Measurements from ENCODE around the gene MACROD1.

The MACROD1 gene

GRCh38 chr11:64008914-64009633 is 156.8 kb downstream of the MACROD1 start:
- no peak for DNase-seq

DNA sequence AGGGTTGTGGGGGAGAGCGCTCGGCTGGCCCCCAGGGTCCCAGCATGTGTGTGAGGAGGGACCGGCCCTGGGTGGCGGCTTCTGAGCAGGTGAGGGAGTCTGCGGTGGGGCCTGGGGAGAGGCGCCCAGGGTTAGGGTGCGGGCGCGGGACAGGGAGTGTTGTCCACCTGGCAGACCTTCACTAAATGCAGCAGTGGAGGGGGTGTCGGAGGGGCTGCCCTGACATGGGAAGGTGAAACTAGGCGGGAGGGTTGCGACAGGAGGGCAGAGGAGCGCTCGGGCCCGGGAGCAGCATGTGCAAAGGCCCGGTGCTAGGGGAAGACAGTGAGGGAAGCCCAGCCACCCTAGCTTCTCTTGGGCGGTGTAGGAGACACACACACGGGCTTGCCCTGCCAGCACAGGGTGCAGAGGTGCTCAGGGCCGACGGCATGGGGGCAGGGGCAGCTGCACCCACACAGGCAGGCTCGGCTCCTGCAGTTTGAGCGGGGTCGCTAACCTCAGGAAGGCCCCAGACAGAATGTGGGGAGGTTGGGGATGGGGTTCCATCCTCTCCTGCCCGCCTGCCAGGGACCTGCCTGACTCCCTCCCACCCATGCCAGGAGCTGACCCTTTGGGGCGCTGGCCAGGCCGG is 157.5 kb downstream of the MACROD1 start:
- no peak for DNase-seq

- no peak for DNase-seq
Measured at GRCh38 chr11:64007629-64008282, 158.2 kb downstream of the MACROD1 start.

DNA sequence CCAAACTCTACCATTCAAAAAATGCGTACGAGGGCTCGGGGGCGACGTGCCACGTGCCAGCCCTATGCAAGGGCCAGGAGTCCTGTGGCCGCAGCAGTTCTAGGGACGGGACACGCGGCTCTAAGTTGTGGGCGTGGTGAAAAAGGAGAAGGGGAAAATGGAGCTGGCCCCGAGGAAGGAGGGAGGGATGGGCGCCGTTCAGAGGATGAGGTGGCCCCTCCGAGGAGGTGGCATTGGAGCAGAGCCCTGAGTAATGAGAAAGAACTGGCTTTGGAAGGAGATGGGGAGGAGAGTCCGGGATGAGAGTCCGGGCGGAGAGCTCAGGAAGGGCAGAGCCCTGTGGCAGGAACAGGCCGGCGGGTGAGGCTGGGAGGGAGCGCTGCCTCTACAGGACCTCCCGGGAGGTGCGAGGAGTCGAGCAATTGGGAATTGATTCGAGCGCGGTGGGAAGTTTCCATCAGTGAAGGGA is 158.7 kb downstream of the MACROD1 start:
- no peak for DNase-seq

DNA sequence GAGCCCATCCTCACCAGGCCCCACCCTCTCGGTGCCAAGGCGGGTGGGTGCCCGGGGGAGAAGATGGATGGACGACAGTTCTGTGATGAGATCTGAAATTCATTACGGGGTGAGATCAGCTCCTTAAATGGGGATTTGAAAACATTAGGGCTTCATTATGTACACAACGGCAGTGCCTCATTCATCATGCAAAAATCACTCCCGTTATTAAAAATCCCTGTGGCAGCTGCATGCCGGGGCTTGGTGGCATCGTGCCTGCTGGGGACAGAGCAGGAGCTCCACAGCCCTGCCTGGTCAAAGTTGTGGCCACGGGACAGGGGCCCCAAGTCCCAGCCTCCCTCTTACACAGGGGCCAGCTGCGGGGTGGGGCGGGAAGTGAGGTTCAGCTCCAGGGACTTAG is 159.5 kb downstream of the MACROD1 start:
- DNase-seq, result no peak

DNA sequence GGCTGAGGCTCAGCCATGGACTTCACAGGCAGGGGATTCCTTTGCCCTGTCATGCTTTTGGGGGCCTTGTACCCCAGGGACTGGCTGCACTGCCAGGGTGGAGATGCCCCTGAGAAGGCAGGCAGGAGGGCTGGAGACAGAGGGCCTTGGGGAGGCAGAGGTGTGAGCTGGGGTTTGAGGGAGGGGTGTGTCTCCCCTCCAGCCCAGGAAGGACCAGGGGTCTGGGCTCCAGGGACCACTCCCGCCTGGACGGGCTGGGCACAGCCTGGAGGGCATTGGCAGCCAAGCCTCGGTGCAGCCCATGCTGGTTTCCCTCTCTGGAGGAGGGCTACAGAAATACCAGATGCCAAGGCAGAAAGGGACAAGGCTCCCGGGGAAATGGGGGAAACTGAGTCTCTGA is 160.2 kb downstream of the MACROD1 start:
- no peak for DNase-seq

- no peak for DNase-seq
Measured at GRCh38 chr11:64004590-64004984, 161.3 kb downstream of the MACROD1 start.

GRCh38 chr11:64003807-64004589 is 161.9 kb downstream of the MACROD1 start:
- DNase-seq, result no peak

DNA sequence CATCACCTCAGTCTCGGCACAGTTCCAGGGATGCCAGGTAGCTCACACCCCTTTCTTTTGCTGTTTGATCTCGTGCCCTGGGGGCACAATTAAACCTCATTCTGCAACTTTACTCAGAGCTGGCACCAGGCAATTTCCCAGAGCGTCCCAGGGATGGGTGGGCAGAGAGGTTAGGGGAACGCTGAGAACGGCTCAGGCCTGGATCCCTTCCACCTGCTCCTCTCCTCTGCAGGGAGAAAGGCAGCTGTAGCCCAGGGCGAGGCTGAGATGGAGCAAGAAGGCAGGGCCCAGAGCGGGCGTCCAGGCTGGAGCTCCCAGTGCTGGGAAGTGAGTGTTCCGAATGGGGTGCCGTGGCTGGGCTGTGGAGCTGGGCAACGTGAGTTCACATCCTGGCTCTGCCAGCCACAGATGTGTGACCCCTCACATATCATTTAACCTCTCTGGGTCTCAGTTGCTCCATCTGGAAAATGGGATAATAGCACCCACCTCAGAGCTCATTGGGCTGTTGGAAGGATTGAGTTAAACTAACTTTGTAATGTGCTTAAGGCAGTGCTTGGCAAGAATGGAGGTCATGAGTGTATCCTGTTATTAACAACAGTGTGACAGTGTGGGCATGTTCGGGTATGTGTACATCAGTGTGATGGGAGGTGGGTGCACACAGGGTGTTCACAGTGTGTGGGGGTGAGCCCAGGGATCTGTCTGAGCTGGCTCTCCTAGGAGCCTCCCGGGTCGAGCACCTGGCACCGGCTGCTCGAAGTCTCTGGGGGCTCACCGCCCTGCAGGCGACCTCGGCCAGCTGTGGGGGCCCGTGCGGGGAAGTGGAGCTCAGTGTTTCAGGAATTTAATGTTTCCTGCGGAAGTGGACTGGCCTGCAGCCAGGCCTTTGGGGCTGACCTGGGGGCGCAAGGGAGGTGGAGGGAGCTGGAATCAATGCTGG is 164.2 kb downstream of the MACROD1 start:
- DNase-seq, result no peak

DNA sequence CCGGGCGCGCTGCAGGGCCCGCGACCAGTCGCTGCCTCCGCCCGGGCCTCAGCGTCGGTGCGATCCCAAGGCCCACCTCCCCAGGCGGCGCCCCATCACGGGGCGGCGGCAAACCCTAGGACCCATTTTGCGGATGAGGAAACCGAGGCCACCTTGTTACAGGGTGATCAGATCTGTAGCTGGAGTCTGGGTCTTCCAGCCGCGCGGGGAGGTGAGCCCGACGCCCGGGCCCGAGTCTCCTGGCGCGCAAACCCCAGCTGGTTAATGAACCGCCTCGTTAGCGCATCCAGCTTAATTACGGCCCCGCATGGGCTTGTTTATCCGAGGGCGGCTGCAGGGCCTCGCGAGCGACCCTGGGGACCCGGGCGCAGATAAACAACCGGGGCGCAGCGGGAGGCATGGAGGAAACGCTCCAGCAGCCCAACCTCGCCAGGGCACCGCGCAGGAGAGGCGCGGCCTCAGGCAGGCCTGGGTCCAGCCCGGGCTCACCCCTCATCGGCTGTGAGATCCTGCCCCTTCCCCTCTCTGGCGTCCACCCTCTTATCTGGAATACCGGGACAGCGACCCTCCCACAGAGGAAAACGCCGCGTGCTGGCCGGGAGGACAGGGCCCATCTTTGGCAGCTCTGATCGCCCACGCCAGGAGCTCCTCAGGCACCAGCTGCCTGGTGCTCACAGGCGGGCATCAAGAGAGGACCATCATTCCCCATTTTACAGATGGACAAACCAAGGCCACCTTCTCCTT is 165.0 kb downstream of the MACROD1 start:
- no peak for DNase-seq

- DNase-seq, result no peak
Measured at GRCh38 chr11:64000026-64000739, 165.7 kb downstream of the MACROD1 start.

DNA sequence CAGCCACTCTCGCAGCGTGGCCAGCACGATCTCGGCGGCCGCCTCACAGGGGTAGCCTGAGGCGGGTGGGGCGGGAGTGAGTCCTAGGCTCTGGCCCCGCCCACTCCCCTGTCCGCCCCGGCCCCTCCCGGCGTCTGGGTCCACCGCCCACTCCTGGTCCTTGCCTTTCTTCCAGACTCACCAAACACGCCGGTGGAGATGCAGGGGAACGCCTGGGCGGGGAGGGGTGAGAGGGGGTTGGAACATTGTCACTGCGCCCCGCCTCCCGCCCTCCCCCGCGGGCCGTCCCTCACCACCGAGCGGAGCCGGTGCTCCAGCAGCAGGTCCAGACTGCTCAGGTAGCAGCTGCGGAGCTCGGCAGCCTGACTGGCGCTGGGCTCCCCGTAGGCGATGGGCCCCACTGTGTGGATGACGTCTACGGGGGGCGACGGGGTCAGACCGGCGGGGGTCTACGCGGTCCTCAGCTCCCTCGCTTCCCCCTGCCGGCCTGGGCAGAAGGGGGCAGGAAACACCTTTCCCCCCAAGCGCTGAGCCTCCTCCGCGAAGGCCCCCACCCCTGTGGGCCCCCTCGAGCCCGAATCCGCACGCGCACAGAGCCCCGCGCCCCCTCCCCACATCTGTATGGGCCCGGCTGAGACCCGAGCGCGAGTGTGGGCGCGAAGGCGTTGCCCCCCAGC is 166.4 kb downstream of the MACROD1 start:
- DNase-seq, result no peak

DNA sequence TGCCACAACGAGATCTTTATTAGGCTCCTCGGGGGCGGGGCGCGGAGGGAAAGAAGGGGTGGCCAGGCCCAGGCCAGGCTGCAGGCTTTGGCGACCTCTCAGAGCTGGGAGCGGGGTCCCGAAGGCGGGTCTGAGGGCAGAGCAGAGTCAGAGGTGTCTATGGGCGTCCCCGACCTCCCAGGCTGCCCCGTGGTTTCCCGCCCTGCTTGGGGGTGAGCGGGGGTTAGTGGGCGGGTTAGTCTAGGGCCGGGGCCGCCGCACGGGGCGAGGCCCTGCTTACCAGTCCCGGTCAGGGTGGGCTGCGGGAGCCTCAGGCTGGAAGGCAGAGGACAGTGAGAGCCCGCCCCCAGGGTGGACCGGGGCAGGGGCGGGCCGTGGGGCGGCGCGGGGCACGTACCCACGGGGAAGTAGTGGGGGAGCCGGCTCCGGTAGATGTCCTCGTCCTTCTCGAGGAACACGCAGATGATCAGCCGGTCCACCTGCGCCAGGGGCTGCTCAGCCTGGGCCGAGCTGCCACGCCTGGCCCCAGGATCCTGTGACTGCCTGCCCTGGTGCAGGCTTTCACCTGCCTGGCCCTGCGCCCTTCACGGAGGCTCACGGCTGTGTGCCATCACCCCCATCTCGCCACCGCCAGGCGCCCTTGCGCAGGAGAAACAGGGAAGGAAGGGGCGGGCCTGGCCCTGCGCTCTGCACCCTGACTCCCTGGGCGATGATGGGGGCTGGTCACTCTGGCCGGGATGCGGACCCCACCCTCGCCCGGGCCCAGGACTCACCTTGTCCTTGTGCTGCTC is 167.2 kb downstream of the MACROD1 start:
- no peak for DNase-seq

DNA sequence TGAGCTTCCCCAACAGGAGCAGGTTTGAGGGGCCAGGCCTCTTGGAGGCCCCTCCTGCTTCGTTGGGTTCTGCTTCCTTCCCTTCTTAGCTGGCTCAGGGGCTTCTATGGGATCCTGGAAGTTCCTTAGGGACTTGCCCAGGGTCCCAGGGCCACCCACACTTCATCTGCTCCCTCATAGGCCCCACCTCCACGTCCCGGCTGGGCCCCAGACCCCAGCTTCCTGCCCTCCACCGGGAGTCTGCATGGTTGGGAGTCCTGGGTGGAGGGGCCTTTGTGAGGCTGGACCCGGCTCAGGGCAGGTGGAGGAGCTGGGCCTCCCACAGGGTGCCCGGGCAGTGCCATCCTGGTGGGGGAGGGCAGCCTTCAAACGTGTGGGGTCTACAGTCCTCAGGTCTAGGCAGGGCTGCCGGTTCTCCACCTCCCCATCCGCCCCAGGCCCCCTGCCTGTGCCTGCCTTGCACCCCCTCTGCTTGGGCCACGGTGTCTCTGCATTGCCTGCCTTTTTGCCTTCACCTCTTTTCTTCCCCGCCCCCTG is 168.0 kb downstream of the MACROD1 start:
- DNase-seq, result no peak

DNA sequence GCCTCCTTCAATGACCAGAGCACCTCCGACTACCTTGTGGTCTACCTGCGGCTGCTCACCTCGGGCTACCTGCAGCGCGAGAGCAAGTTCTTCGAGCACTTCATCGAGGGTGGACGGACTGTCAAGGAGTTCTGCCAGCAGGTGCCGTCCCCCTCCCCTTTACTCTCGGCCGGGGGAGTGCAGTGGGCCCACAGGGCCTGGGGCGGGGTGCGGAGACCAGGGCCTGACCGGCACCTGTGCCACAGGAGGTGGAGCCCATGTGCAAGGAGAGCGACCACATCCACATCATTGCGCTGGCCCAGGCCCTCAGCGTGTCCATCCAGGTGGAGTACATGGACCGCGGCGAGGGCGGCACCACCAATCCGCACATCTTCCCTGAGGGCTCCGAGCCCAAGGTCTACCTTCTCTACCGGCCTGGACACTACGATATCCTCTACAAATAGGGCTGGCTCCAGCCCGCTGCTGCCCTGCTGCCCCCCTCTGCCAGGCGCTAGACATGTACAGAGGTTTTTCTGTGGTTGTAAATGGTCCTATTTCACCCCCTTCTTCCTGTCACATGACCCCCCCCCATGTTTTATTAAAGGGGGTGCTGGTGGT is 168.7 kb downstream of the MACROD1 start:
- DNase-seq, result no peak

DNA sequence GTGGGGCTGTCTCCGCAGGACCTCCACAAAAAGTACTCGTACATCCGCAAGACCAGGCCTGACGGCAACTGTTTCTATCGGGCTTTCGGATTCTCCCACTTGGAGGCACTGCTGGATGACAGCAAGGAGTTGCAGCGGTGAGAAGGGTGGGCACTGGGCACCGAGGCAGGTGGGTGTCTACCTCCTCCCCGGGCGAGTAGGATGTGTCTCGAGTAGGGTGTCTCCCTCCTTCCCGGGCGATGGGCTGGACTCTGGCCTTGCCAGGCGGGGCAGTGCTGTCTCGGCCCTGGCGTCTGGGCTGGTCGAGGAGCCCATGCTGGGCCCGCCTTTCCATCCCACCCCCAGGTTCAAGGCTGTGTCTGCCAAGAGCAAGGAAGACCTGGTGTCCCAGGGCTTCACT is 169.4 kb downstream of the MACROD1 start:
- DNase-seq, result no peak

- no peak for DNase-seq
Measured at GRCh38 chr11:63993993-63994392, 171.9 kb downstream of the MACROD1 start.

DNA sequence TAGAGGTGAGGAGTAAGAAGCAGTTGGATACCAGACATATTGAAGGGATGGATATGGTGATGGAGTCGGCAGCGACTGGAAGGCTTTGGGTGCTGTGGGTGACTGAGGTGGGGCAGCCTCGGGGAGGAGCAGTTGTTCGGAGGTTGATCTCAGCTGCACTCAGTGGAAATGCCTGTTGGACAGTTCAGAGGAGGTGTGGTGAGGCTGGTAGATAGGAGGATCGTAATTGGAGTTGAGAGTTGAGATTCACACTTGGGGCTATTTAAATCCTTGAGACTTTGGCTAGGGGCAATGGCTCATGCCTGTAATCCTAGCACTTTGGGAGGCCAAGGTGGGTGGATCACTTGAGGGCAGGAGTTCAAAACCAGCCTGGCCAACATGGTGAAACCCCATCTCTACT is 172.8 kb downstream of the MACROD1 start:
- no peak for DNase-seq

DNA sequence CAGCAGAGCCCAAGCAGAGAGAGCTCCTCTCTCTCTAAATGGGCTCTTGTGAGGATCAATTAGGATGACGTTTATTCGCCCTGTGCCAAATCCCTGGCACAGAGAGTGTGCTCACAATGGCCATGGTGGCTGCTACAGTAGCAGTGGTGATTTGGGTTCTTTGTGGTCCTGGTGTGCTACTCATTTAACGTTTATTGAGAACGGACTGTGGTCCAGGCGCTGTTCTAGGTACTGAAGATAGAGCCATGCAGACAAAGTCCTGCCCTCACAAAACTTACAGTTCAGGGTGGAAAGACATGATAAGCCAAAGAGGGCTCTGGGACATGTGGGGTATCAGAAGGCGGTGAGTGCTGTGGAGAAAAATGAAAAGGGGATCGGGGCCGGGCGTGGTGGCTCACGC is 174.4 kb downstream of the MACROD1 start:
- no peak for DNase-seq
